Neural progenitor cell (in vitro differentiated cells): ENCODE results near the gene TTC3.

Experiments used
- CTCF ChIP-seq: fragments of 200-600 bp; sonication (generic); IDR thresholded peaks from 2 replicates; pipeline ENCODE4 v1.5.1; 2017; ENCODE audit warnings: antibody characterized with exemption, mild to moderate bottlenecking
- EZH2 ChIP-seq: fragments of 200-600 bp; sonication (generic); IDR thresholded peaks from 2 replicates; pipeline ENCODE4 v1.6.1; 2017; ENCODE audit warnings: antibody characterized with exemption, mild to moderate bottlenecking, moderate library complexity

DNA sequence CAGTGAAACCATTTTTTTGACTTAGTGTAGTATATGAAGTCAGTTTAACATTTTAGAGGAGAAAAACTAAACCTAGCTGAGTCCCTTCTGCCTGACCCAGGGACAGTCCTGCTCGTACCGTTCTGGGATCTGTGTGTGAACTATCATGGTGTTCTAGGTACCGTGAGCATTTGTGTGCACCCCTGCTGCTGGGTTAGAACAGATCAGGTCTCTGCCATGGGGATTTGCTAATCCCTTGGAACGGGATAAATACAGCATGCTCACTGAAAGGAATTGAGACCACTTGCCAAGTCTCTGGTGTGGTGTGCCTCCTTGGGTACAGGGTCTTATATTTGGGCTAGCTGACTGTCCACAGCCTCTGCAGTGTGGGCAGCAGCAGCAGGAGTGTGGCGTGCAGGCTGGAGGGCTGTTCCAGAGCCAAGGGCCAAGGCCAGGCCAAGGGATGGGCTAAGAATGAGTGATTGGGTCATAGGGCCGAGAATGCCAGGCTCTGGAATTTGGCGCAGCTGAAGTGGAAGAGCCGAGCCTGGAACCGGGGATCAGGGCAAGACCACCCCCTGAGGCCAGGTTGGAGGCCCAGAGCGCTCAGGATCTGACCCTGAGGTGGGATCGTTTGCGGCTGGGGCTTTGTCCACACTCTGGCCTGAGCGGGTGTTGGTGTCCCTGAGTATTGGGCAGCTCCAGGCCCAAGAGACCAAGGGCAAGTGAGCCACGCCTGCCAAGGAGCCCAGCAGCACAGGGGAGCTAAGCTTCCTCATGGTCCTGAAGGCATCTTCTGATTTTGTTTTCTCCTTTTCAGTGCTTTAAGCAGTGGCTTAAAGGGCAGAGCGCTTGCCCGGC lies 127.8 kb downstream of the TTC3 start:
- no peak for TF ChIP-seq CTCF
- TF ChIP-seq EZH2, result no peak
